ENCODE measurements around the gene KCNG2. TPM values are rescaled to one million over a fixed set of nuclear protein-coding genes. Genes with fewer than 3 reads are reported as not detected.
"Not testable (repeated sequence)": the region's sequence is repeated elsewhere in the genome, so short reads cannot be mapped to it uniquely, and the experiment has no call there.

The KCNG2 gene
- total and polyA plus RNA-seq, 2 of the 4 experiments (the other 2 are of a cell fraction): not detected

DNA sequence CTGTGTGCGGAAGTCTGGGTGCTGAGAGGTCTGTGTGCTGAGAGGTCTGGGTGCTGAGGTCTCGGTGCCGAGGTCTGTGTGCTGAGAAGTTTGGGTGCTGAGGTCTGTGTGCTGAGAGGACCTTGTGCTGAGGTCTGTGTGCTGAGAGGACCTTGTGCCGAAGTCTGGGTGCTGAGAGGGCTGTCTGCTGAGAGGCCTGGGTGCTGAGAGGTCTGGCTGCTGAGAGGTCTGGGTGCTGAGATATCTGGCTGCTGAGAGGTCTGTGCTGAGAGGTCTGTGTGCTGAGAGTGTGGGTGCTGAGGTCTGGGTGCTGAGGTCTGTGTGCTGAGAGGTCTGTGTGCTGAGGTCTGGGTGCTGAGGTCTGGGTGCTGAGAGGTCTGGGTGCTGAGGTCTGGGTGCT lies 67.2 kb downstream of the KCNG2 start:
- H2BK120ac ChIP-seq (ENCODE audit: low read depth, low read length); POLR2A ChIA-PET (ENCODE audit: unreplicated experiment); H3K36me3 ChIP-seq (ENCODE audit: control insufficient read depth, insufficient read depth, low read length); H3K9me1 ChIP-seq (ENCODE audit: insufficient read depth, low read length); H2AFZ ChIP-seq (replicated peaks; ENCODE audit: low read length, poor library complexity); H2BK5ac ChIP-seq (ENCODE audit: low read depth, low read length, poor library complexity, severe bottlenecking); H3K4me1 ChIP-seq (ENCODE audit: control insufficient read depth, insufficient read depth, low read length); H2AK9ac ChIP-seq (replicated peaks; ENCODE audit: low read depth, low read length, poor library complexity); ATAC-seq (ENCODE audit: low read depth); H3K56ac ChIP-seq (ENCODE audit: extremely low read depth, insufficient read depth, low read length); H3K4ac ChIP-seq (ENCODE audit: low read depth, low read length); H2BK20ac ChIP-seq (ENCODE audit: low read depth, low read length); H4K8ac ChIP-seq (ENCODE audit: low read depth in 2 of 2, low read length in 2 of 2); H3K4me2 ChIP-seq (ENCODE audit: low read depth, low read length); H2BK15ac ChIP-seq (ENCODE audit: low read depth, low read length); H3K23ac ChIP-seq (ENCODE audit: low read depth, low read length); in situ Hi-C loops (cut with MboI; ENCODE audit: low sequenced_read_pairs); H3K27me3 ChIP-seq (ENCODE audit: control insufficient read depth, insufficient read depth, low read length); H3K79me1 ChIP-seq (ENCODE audit: low read depth in 1 of 2, low read length in 2 of 2); dilution Hi-C loops (cut with HindIII; ENCODE audit: low sequenced_read_pairs, unreplicated experiment); H3K4me3 ChIP-seq (ENCODE audit: insufficient read depth, low read depth, low read length); H3K14ac ChIP-seq (replicated peaks; ENCODE audit: low read depth, low read length); DNase-seq; BruUV-seq (replicated peaks); H3K27ac ChIP-seq (ENCODE audit: insufficient read depth, low read length); H3K9ac ChIP-seq (ENCODE audit: low read depth, low read length); H2AK5ac ChIP-seq (ENCODE audit: low read depth, low read length); H3K18ac ChIP-seq (ENCODE audit: low read depth, low read length); H4K20me1 ChIP-seq (ENCODE audit: insufficient read depth, low read length); H4K91ac ChIP-seq (ENCODE audit: insufficient read depth, low read depth, low read length); CTCF ChIA-PET; H4K5ac ChIP-seq (ENCODE audit: low read depth, low read length); intact Hi-C loops (cut with micrococcal nuclease): not testable (repeated sequence)
- 89% methylated on average over 3 of the region's 4 CpGs; no CpG with 5 or more reads in 1 of the 2 experiments for WGBS, 2 experiments (ENCODE audit: extremely low coverage in 2 of 2, insufficient read length in 1 of 2)
- H3K9me3 ChIP-seq (ENCODE audit: control insufficient read depth, insufficient read depth, low read length): peaks cover 13% of the 10 kb centered on the region

DNA sequence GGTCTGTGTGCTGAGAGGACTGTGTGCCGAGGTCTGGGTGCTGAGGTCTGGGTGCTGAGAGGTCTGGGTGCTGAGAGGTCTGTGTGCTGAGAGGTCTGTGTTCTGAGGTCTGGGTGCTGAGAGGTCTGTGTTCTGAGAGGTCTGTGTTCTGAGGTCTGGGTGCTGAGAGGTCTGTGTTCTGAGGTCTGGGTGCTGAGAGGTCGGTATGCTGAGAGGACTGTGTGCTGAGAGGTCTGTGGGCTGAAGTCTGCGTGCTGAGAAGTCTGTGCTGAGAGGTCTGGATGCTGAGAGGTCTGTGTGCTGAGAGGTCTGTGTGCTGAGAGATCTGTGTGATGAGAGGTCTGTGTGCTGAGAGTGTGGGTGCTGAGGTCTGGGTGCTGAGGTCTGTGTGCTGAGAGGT lies 68.2 kb downstream of the KCNG2 start:
- H2BK20ac ChIP-seq (ENCODE audit: low read depth, low read length); H3K4me3 ChIP-seq (ENCODE audit: insufficient read depth, low read depth, low read length); H3K4me2 ChIP-seq (ENCODE audit: low read depth, low read length); H4K20me1 ChIP-seq (ENCODE audit: insufficient read depth, low read length); H2AK9ac ChIP-seq (replicated peaks; ENCODE audit: low read depth, low read length, poor library complexity); H3K56ac ChIP-seq (ENCODE audit: extremely low read depth, insufficient read depth, low read length); H3K4me1 ChIP-seq (ENCODE audit: control insufficient read depth, insufficient read depth, low read length); H3K18ac ChIP-seq (ENCODE audit: low read depth, low read length); H2BK120ac ChIP-seq (ENCODE audit: low read depth, low read length); H3K14ac ChIP-seq (replicated peaks; ENCODE audit: low read depth, low read length); H2BK15ac ChIP-seq (ENCODE audit: low read depth, low read length); H2AK5ac ChIP-seq (ENCODE audit: low read depth, low read length); H2BK5ac ChIP-seq (ENCODE audit: low read depth, low read length, poor library complexity, severe bottlenecking); H4K8ac ChIP-seq (ENCODE audit: low read depth in 2 of 2, low read length in 2 of 2); H2AFZ ChIP-seq (replicated peaks; ENCODE audit: low read length, poor library complexity); H3K9me1 ChIP-seq (ENCODE audit: insufficient read depth, low read length); CTCF ChIA-PET; POLR2A ChIA-PET (ENCODE audit: unreplicated experiment); H3K79me1 ChIP-seq (ENCODE audit: low read depth in 1 of 2, low read length in 2 of 2); H3K27me3 ChIP-seq (ENCODE audit: control insufficient read depth, insufficient read depth, low read length); H3K23ac ChIP-seq (ENCODE audit: low read depth, low read length); H3K27ac ChIP-seq (ENCODE audit: insufficient read depth, low read length); H3K4ac ChIP-seq (ENCODE audit: low read depth, low read length); DNase-seq; H4K5ac ChIP-seq (ENCODE audit: low read depth, low read length); H3K36me3 ChIP-seq (ENCODE audit: control insufficient read depth, insufficient read depth, low read length); intact Hi-C loops (cut with micrococcal nuclease); H3K9ac ChIP-seq (ENCODE audit: low read depth, low read length); H4K91ac ChIP-seq (ENCODE audit: insufficient read depth, low read depth, low read length); in situ Hi-C loops (cut with MboI; ENCODE audit: low sequenced_read_pairs); ATAC-seq (ENCODE audit: low read depth); dilution Hi-C loops (cut with HindIII; ENCODE audit: low sequenced_read_pairs, unreplicated experiment); BruUV-seq (replicated peaks): not testable (repeated sequence)
- peaks cover 13% of the 10 kb centered on the region for H3K9me3 ChIP-seq (ENCODE audit: control insufficient read depth, insufficient read depth, low read length)
- WGBS, 2 experiments (ENCODE audit: extremely low coverage in 2 of 2, insufficient read length in 1 of 2): 35% methylated on average over 2 of the region's 3 CpGs; no CpG with 5 or more reads in 1 of the 2 experiments

All from IMR-90 (cell line).